ENCODE data around the gene MAML3. TPM values are rescaled to one million over a fixed set of nuclear protein-coding genes. Genes with fewer than 3 reads are reported as not detected.

Gene MAML3
- total and polyA plus RNA-seq, 2 experiments from 2014 or later = 1.7 to 6.5 TPM

DNA sequence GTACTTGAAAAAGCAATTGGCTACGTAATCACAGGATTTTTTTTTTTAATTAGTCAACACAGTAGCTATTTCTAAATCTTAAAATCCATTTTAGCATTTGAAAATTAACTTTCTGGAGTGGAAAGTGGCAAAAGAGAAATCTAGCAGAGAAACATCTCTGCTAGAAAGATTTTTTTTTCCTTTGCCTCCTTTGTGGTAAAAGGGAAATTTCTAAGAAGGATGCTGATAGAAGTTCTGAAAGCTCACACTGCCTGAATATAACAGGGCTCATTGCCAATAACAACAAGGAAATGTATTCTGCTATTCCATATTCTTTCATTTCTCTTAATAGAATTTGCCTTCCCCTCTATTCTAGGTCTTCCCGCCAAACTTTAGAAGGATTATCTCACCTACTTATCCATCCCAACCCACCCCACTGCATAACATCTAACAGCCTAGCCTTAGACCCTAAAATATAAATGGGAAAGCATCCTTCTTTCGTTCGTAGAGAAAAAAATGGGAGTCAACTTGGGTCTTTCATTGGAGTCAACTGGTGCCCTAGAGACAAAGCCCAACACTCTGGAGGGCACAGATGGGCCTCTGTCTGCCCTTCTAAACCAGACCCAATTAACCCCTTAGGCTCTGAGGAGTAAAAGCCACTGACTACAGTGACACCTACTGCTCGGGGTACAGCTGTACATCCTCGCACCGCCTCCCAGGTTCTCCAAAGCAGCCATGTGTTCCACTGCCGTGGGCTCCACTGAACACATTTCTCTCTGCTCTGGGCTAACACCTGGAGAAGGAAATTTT, 103.9 kb downstream of the MAML3 start:
- DNase-seq (ENCODE audit: low spot score) = peak; percentile 82
- peaks cover 4% of the 10 kb centered on the region for H3K27me3 Mint-ChIP-seq (ENCODE audit: insufficient read depth, low read depth, poor library complexity)
- ATAC-seq = peak; percentile 80
- H3K4me1 Mint-ChIP-seq = peaks cover 51% of the 10 kb centered on the region
- Histone ChIP-seq H3K79me2 (replicated peaks; ENCODE audit: insufficient read depth) (no peaks in the 10 kb centered on the region), H3K36me3 (ENCODE audit: insufficient read depth) (no peaks in the 10 kb centered on the region), H3K27ac (ENCODE audit: low read depth) (peak overlapping the region; percentile 94), H3K9me2 (ENCODE audit: insufficient read depth) (no peaks in the 10 kb centered on the region), H3F3A (replicated peaks; ENCODE audit: low read depth) (no peaks in the 10 kb centered on the region), H4K20me1 (replicated peaks; ENCODE audit: insufficient read depth) (no peaks in the 10 kb centered on the region), H3K4me1 (ENCODE audit: insufficient read depth) (peaks cover 41% of the 10 kb centered on the region), H3K27me3 (ENCODE audit: insufficient read depth) (no peaks in the 10 kb centered on the region), H3K4me2 (peak overlapping the region; percentile 52; the same call in 1 of the 2 replicates), H2AFZ (no peak overlapping the region), H3K4me3 (peak overlapping the region; percentile 42; the same call in 1 of the 2 replicates)
- H3K9me3 Mint-ChIP-seq = no peaks in the 10 kb centered on the region
- no peaks in the 10 kb centered on the region for H3K36me3 Mint-ChIP-seq (ENCODE audit: low read depth)
- H3K4me3 Mint-ChIP-seq = no peak overlapping the region
- peak overlapping the region; percentile 91; the same call in 1 of the 2 replicates for H3K27ac Mint-ChIP-seq
- TF ChIP-seq CREB1 (CRISPR knock-in tag; IDR thresholded peaks at IDR 0.05; ENCODE audit: low read depth) = no peak
- peak; percentile 78 to 87 for TF ChIP-seq CTCF (conservative IDR thresholded peaks at IDR 0.05; ENCODE audit: low read depth in 2 of 2)

- H3K9me3 Mint-ChIP-seq = no peaks in the 10 kb centered on the region
- Histone ChIP-seq H3K4me1 (ENCODE audit: insufficient read depth) (peaks cover 41% of the 10 kb centered on the region), H3K27ac (ENCODE audit: low read depth) (peak overlapping the region; percentile 94), H2AFZ (no peak overlapping the region), H3K4me3 (peak overlapping the region; percentile 42), H4K20me1 (replicated peaks; ENCODE audit: insufficient read depth) (no peaks in the 10 kb centered on the region), H3K4me2 (peak overlapping the region; percentile 52), H3K36me3 (ENCODE audit: insufficient read depth) (no peaks in the 10 kb centered on the region), H3F3A (replicated peaks; ENCODE audit: low read depth) (no peaks in the 10 kb centered on the region), H3K9me2 (ENCODE audit: insufficient read depth) (no peaks in the 10 kb centered on the region), H3K79me2 (replicated peaks; ENCODE audit: insufficient read depth) (no peaks in the 10 kb centered on the region), H3K27me3 (ENCODE audit: insufficient read depth) (no peaks in the 10 kb centered on the region)
- H3K27ac Mint-ChIP-seq = peak overlapping the region; percentile 91
- ATAC-seq (peak; percentile 81), DNase-seq (ENCODE audit: low spot score) (peak; percentile 88)
- peaks cover 57% of the 10 kb centered on the region for H3K4me1 Mint-ChIP-seq
- H3K4me3 Mint-ChIP-seq = peak overlapping the region; percentile 65
- TF ChIP-seq ETS1 (IDR thresholded peaks at IDR 0.05) (no peak), CTCF (conservative IDR thresholded peaks at IDR 0.05; ENCODE audit: low read depth in 2 of 2) (peak in 1 of 2 experiments; percentile 57; a peak in 2 of 4 replicates), POLR2AphosphoS5 (IDR thresholded peaks at IDR 0.05; ENCODE audit: low read depth) (peak; percentile 43; the same call in 1 of the 2 replicates)
- peaks cover 4% of the 10 kb centered on the region for H3K27me3 Mint-ChIP-seq (ENCODE audit: insufficient read depth, low read depth, poor library complexity)
- H3K36me3 Mint-ChIP-seq (ENCODE audit: low read depth) = no peaks in the 10 kb centered on the region
These were observed 104.7 kb downstream of the MAML3 start for GRCh38 chr4:140049024-140049848.
